Non-pigmented ciliary epithelial cell (primary cell): ENCODE results near the gene GNA12.
"Not testable (repeated sequence)": the region's sequence is repeated elsewhere in the genome, so short reads cannot be mapped to it uniquely, and the experiment has no call there.

ENCODE experiments used
- DNase-seq: peaks from one replicate; pipeline ENCODE4 v3.0.0-alpha.2; 2010; ENCODE audit warnings: low read depth

The GNA12 gene

GRCh38 chr7:2727206-2727605, 116.9 kb downstream of the GNA12 start:
- DNase-seq: not testable (repeated sequence)

GRCh38 chr7:2726316-2727018, 117.6 kb downstream of the GNA12 start:
- no peak for DNase-seq

GRCh38 chr7:2725178-2726105, 118.7 kb downstream of the GNA12 start:
- DNase-seq: no peak

- no peak for DNase-seq
Measured at GRCh38 chr7:2724453-2725177, 119.5 kb downstream of the GNA12 start.

GRCh38 chr7:2724036-2724435, 120.1 kb downstream of the GNA12 start:
- DNase-seq: not testable (repeated sequence)

- no peak for DNase-seq
Measured at GRCh38 chr7:2723138-2723850, 120.8 kb downstream of the GNA12 start.

- DNase-seq: no peak
Measured at GRCh38 chr7:2722591-2722990, 121.5 kb downstream of the GNA12 start.

GRCh38 chr7:2721842-2722241, 122.3 kb downstream of the GNA12 start:
- no peak for DNase-seq

GRCh38 chr7:2720024-2720423, 124.1 kb downstream of the GNA12 start:
- DNase-seq: no peak

GRCh38 chr7:2719007-2719406, 125.1 kb downstream of the GNA12 start:
- DNase-seq: no peak

- no peak for DNase-seq
Measured at GRCh38 chr7:2718296-2718965, 125.7 kb downstream of the GNA12 start.

- DNase-seq: no peak
Measured at GRCh38 chr7:2717293-2718261, 126.5 kb downstream of the GNA12 start.

GRCh38 chr7:2716906-2717292, 127.2 kb downstream of the GNA12 start:
- DNase-seq: no peak

- no peak for DNase-seq
Measured at GRCh38 chr7:2716488-2716887, 127.6 kb downstream of the GNA12 start.

GRCh38 chr7:2715341-2716231, 128.5 kb downstream of the GNA12 start:
- DNase-seq: no peak

- DNase-seq: no peak
Measured at GRCh38 chr7:2714636-2715035, 129.5 kb downstream of the GNA12 start.

- DNase-seq: no peak
Measured at GRCh38 chr7:2713978-2714377, 130.1 kb downstream of the GNA12 start.

- no peak for DNase-seq
Measured at GRCh38 chr7:2713370-2713769, 130.7 kb downstream of the GNA12 start.
